Activated T-helper 1 cell treated with anti-CD3 and anti-CD28 coated beads, Interleukin-12 subunit alpha, Interleukin-12 subunit beta, Interleukin-2, Interleukin-4 antibody, amounts not matched to agents 30 ng/mL and 10 ng/mL and 1 ng/mL, durations not matched to agents 14 hours and 24 hours and 36 hours (primary cell): ENCODE measurements around the gene CNBD2. TPM values are rescaled to one million over a fixed set of nuclear protein-coding genes. Genes with fewer than 3 reads are reported as not detected.
"Not testable (repeated sequence)": the region's sequence is repeated elsewhere in the genome, so short reads cannot be mapped to it uniquely, and the experiment has no call there.

Experiments used
- DNase-seq: peaks from one replicate; pipeline ENCODE4 v3.0.0; 2021; ENCODE audit warnings: low spot score
- H3K27ac Mint-ChIP-seq: one replicate; pipeline ENCODE4 v1.8.0; 2021; ENCODE audit warnings: mild to moderate bottlenecking, mixed read lengths
- H3K27me3 Mint-ChIP-seq: one replicate; pipeline ENCODE4 v1.8.0; 2022; ENCODE audit warnings: mild to moderate bottlenecking, moderate library complexity, mixed read lengths; ENCODE audit not compliant: insufficient read depth
- H3K36me3 Mint-ChIP-seq: one replicate; pipeline ENCODE4 v1.8.0; 2021; ENCODE audit warnings: low read depth, mixed read lengths
- H3K4me1 Mint-ChIP-seq: one replicate; pipeline ENCODE4 v1.8.0; 2021; ENCODE audit warnings: low read depth, mixed read lengths
- H3K4me3 Mint-ChIP-seq: one replicate; pipeline ENCODE4 v1.8.0; 2021; ENCODE audit warnings: mild to moderate bottlenecking, moderate library complexity, mixed read lengths
- H3K9me3 Mint-ChIP-seq: one replicate; pipeline ENCODE4 v1.8.0; 2021; ENCODE audit warnings: mixed read lengths
- intact Hi-C: fragments of 100-400 bp; cut with micrococcal nuclease; formaldehyde crosslinking; loops from one replicate; pipeline ENCODE4 v1.15.1; 2024
- total RNA-seq: library from RNA; stranded (reverse); gene quantifications from 2 replicates; pipeline ENCODE4 v1.2.3, GENCODE V29; 2022

CNBD2 gene
- total RNA-seq, 1 donor from 2014 or later = 3.3 TPM

GRCh38 chr20:36061754-36062153 is 93.4 kb downstream of the CNBD2 start:
- Mint-ChIP-seq H3K27me3 (peaks cover 35% of the 10 kb centered on the region), H3K9me3 (peaks cover 5% of the 10 kb centered on the region), H3K4me3 (no peak overlapping the region), H3K36me3 (no peaks in the 10 kb centered on the region), H3K27ac (no peak overlapping the region), H3K4me1 (no peaks in the 10 kb centered on the region)
- intact Hi-C loops = loop anchor here (10.0 kb wide), 1 partner anchor 403 kb away; no protein-coding TSS in a partner anchor
- DNase-seq = no peak

- Mint-ChIP-seq H3K27me3 (peaks cover 33% of the 10 kb centered on the region), H3K4me3 (no peak overlapping the region), H3K27ac (no peak overlapping the region), H3K9me3 (peaks cover 5% of the 10 kb centered on the region), H3K4me1 (no peaks in the 10 kb centered on the region), H3K36me3 (no peaks in the 10 kb centered on the region)
- no peak for DNase-seq
- intact Hi-C loops = loop anchor here (10.0 kb wide), 1 partner anchor 402 kb away; no protein-coding TSS in a partner anchor
These were observed 94.4 kb downstream of the CNBD2 start for GRCh38 chr20:36062799-36063198.

GRCh38 chr20:36063916-36064657 is 95.7 kb downstream of the CNBD2 start:
- H3K4me3 Mint-ChIP-seq = peak overlapping the region; percentile 83
- H3K9me3 Mint-ChIP-seq = peaks cover 5% of the 10 kb centered on the region
- DNase-seq = no peak
- peaks cover 33% of the 10 kb centered on the region for H3K27me3 Mint-ChIP-seq
- intact Hi-C loops = loop anchor here (1.0 to 10.0 kb wide), 3 partner anchors 13 to 401 kb away; no protein-coding TSS in a partner anchor
- H3K4me1 Mint-ChIP-seq = no peaks in the 10 kb centered on the region
- H3K27ac Mint-ChIP-seq = no peak overlapping the region
- no peaks in the 10 kb centered on the region for H3K36me3 Mint-ChIP-seq

- H3K4me3 Mint-ChIP-seq = peak overlapping the region; percentile 83
- no peaks in the 10 kb centered on the region for H3K36me3 Mint-ChIP-seq
- H3K27ac Mint-ChIP-seq = no peak overlapping the region
- peaks cover 5% of the 10 kb centered on the region for H3K9me3 Mint-ChIP-seq
- intact Hi-C loops = loop anchor here (1.0 to 10.0 kb wide), 3 partner anchors 14 to 400 kb away; no protein-coding TSS in a partner anchor
- peaks cover 37% of the 10 kb centered on the region for H3K27me3 Mint-ChIP-seq
- DNase-seq = peak; percentile 85
- H3K4me1 Mint-ChIP-seq = no peaks in the 10 kb centered on the region
These were observed 96.5 kb downstream of the CNBD2 start for GRCh38 chr20:36064658-36065426.

- H3K4me3 Mint-ChIP-seq = peak overlapping the region; percentile 79
- H3K9me3 Mint-ChIP-seq = peaks cover 5% of the 10 kb centered on the region
- no peak overlapping the region for H3K27ac Mint-ChIP-seq
- no peaks in the 10 kb centered on the region for H3K36me3 Mint-ChIP-seq
- intact Hi-C loops = loop anchor here (2.0 to 10.0 kb wide), 2 partner anchors 27 to 399 kb away; no protein-coding TSS in a partner anchor
- no peaks in the 10 kb centered on the region for H3K4me1 Mint-ChIP-seq
- peaks cover 36% of the 10 kb centered on the region for H3K27me3 Mint-ChIP-seq
- no peak for DNase-seq
These were observed 97.1 kb downstream of the CNBD2 start for GRCh38 chr20:36065427-36065998.

GRCh38 chr20:36066777-36067176 is 98.4 kb downstream of the CNBD2 start:
- H3K27ac Mint-ChIP-seq = no peak overlapping the region
- peaks cover 4% of the 10 kb centered on the region for H3K9me3 Mint-ChIP-seq
- H3K4me1 Mint-ChIP-seq = no peaks in the 10 kb centered on the region
- H3K4me3 Mint-ChIP-seq = no peak overlapping the region
- H3K36me3 Mint-ChIP-seq = no peaks in the 10 kb centered on the region
- H3K27me3 Mint-ChIP-seq = peaks cover 38% of the 10 kb centered on the region
- intact Hi-C loops = loop anchor here (10.0 kb wide), 1 partner anchor 398 kb away; no protein-coding TSS in a partner anchor
- DNase-seq = no peak

- not testable (repeated sequence) for H3K9me3 Mint-ChIP-seq, H3K27ac Mint-ChIP-seq, H3K36me3 Mint-ChIP-seq, H3K4me1 Mint-ChIP-seq, DNase-seq, H3K4me3 Mint-ChIP-seq
- H3K27me3 Mint-ChIP-seq = peaks cover 27% of the 10 kb centered on the region
- intact Hi-C loops = loop anchor here (10.0 kb wide), 1 partner anchor 396 kb away; no protein-coding TSS in a partner anchor
These were observed 100.1 kb downstream of the CNBD2 start for GRCh38 chr20:36068526-36068925.

GRCh38 chr20:36070451-36070850 is 102.1 kb downstream of the CNBD2 start:
- no peak for DNase-seq
- H3K36me3 Mint-ChIP-seq = no peaks in the 10 kb centered on the region
- H3K9me3 Mint-ChIP-seq = no peaks in the 10 kb centered on the region
- no peak overlapping the region for H3K27ac Mint-ChIP-seq
- no peak overlapping the region for H3K4me3 Mint-ChIP-seq
- peaks cover 27% of the 10 kb centered on the region for H3K27me3 Mint-ChIP-seq
- H3K4me1 Mint-ChIP-seq = no peaks in the 10 kb centered on the region
- intact Hi-C loops = no loop called here

GRCh38 chr20:36071848-36072247 is 103.5 kb downstream of the CNBD2 start:
- Mint-ChIP-seq H3K4me1 (no peaks in the 10 kb centered on the region), H3K27me3 (peaks cover 20% of the 10 kb centered on the region), H3K9me3 (no peaks in the 10 kb centered on the region), H3K27ac (no peak overlapping the region), H3K36me3 (no peaks in the 10 kb centered on the region), H3K4me3 (no peak overlapping the region)
- DNase-seq = no peak
- intact Hi-C loops = no loop called here

GRCh38 chr20:36074983-36075382 is 106.6 kb downstream of the CNBD2 start:
- Mint-ChIP-seq H3K27ac (no peak overlapping the region), H3K27me3 (peaks cover 22% of the 10 kb centered on the region), H3K4me3 (no peak overlapping the region), H3K36me3 (no peaks in the 10 kb centered on the region), H3K9me3 (no peaks in the 10 kb centered on the region), H3K4me1 (no peaks in the 10 kb centered on the region)
- DNase-seq = no peak
- intact Hi-C loops = no loop called here

- H3K9me3 Mint-ChIP-seq, H3K27ac Mint-ChIP-seq, intact Hi-C loops, H3K4me1 Mint-ChIP-seq, DNase-seq, H3K36me3 Mint-ChIP-seq, H3K4me3 Mint-ChIP-seq: not testable (repeated sequence)
- peaks cover 15% of the 10 kb centered on the region for H3K27me3 Mint-ChIP-seq
These were observed 109.4 kb downstream of the CNBD2 start for GRCh38 chr20:36077762-36078161.

GRCh38 chr20:36079486-36079885 is 111.1 kb downstream of the CNBD2 start:
- no peaks in the 10 kb centered on the region for H3K36me3 Mint-ChIP-seq

GRCh38 chr20:36079984-36080383 is 111.6 kb downstream of the CNBD2 start:
- intact Hi-C loops, H3K27ac Mint-ChIP-seq, H3K4me3 Mint-ChIP-seq, DNase-seq, H3K4me1 Mint-ChIP-seq, H3K36me3 Mint-ChIP-seq, H3K9me3 Mint-ChIP-seq: not testable (repeated sequence)
- peaks cover 19% of the 10 kb centered on the region for H3K27me3 Mint-ChIP-seq

More at GRCh38 chr20:36079486-36079885, 111.1 kb downstream of the CNBD2 start:
- Mint-ChIP-seq H3K27ac (no peak overlapping the region), H3K4me1 (no peaks in the 10 kb centered on the region), H3K27me3 (peaks cover 19% of the 10 kb centered on the region), H3K9me3 (no peaks in the 10 kb centered on the region), H3K4me3 (no peak overlapping the region)
- no peak for DNase-seq
- intact Hi-C loops = no loop called here
